ENCODE data around the gene MICOS13. TPM values are rescaled to one million over a fixed set of nuclear protein-coding genes. Genes with fewer than 3 reads are reported as not detected.

MICOS13 gene
- total and polyA plus RNA-seq, 10 of the 15 experiments (the other 5 are each of a cell fraction or from before 2014, with no cell fraction given), result 9.4 to 211 (median 51.3) TPM

- FAIRE-seq (no peak), ATAC-seq (no peak), DNase-seq (ENCODE audit: low read depth, low spot score) (no peak)
- Histone ChIP-seq H3K4me1 (ENCODE audit: control insufficient read depth, insufficient read depth, low read length) (peaks cover 1% of the 10 kb centered on the region; the same call in 1 of the 2 replicates), H3K4me3 (peak overlapping the region; percentile 54), H3K79me2 (ENCODE audit: control insufficient read depth, insufficient read depth, low read length) (peaks cover 15% of the 10 kb centered on the region), H3K9me3 (replicated peaks; ENCODE audit: control insufficient read depth, insufficient read depth, low read length) (no peaks in the 10 kb centered on the region; the same call in 2 of the 3 replicates), H3K36me3 (ENCODE audit: control insufficient read depth in 2 of 2, insufficient read depth in 2 of 2, low read length in 1 of 2) (no peaks in the 10 kb centered on the region), H3K9ac (ENCODE audit: control insufficient read depth, insufficient read depth, low read length) (peak overlapping the region; percentile 45), H3K27ac (ENCODE audit: control insufficient read depth, insufficient read depth) (peak overlapping the region; percentile 50; the same call in 1 of the 2 replicates), H2AFZ (ENCODE audit: control insufficient read depth, low read depth, low read length) (peak overlapping the region; percentile 94), H3K4me2 (ENCODE audit: control insufficient read depth, insufficient read depth) (peak overlapping the region; percentile 63), H4K20me1 (ENCODE audit: control insufficient read depth, insufficient read depth) (no peaks in the 10 kb centered on the region; the same call in 1 of the 2 replicates), H3K27me3 (replicated peaks in 1 of 2; ENCODE audit: control insufficient read depth in 2 of 2, insufficient read depth in 2 of 2, low read length in 1 of 2) (no peaks in the 10 kb centered on the region)
- WGBS (ENCODE audit: insufficient coverage, insufficient replicate concordance, low lambda C conversion rate, missing lambda C conversion rate), result 14% methylated on average over 16 of the region's 16 CpGs
- intact Hi-C loops (cut with micrococcal nuclease; ENCODE audit: unreplicated experiment) (loop anchor here (5.0 kb wide), 1 partner anchor 64 kb away; the partner anchor contains the start of genes SAFB and SAFB2), in situ Hi-C loops (cut with MboI) (loop anchor here (10.0 kb wide), 1 partner anchor 1441 kb away; the partner anchor contains the start of gene YJU2)
- ChIA-PET POLR2A (interaction anchor here (1.0 to 2.1 kb wide), 5 partner anchors 32 to 66 kb away, joined by 3 to 11 read pairs (median 5); partner anchors contain the start of genes CATSPERD, LONP1, SAFB and SAFB2), CTCF (interaction anchor here (0.6 to 2.9 kb wide), 10 partner anchors 9 to 710 kb away, joined by 3 to 21 read pairs (median 5); partner anchors contain the start of genes CATSPERD, LONP1, SAFB and SAFB2), RAD21 (ENCODE audit: unreplicated experiment) (interaction anchor here (1.0 to 2.1 kb wide), 4 partner anchors 26 to 139 kb away, joined by 3 to 12 read pairs (median 4); partner anchors contain the start of genes CATSPERD, LONP1, SAFB and SAFB2), SMC1A (ENCODE audit: uncharacterized antibody, unreplicated experiment) (interaction anchor here (1.0 to 1.2 kb wide), 3 partner anchors 10 to 62 kb away, joined by 3 to 5 read pairs (median 4); partner anchors contain the start of gene CATSPERD)
- no TSS peak for BruUV-seq (replicated peaks)
- TF ChIP-seq HDGF (IDR thresholded peaks at IDR 0.05), result 0 out of 2 replicates have a peak, but pooled peaks have one; percentile 29
- 0 out of 2 replicates have a peak, but pooled peaks have one; percentile 15 for TF ChIP-seq TCF12 (IDR thresholded peaks at IDR 0.05; ENCODE audit: low read depth, low read length)
- TF ChIP-seq SRF (IDR thresholded peaks at IDR 0.05; ENCODE audit: low read depth in 2 of 2, low read length in 2 of 2), result 0 out of 4 replicates have a peak, but pooled peaks of 1 of the 2 experiments have one; percentile 12
- no peak for TF ChIP-seq BCL11A (IDR thresholded peaks at IDR 0.05; ENCODE audit: low read depth, low read length)
Observed at GRCh38 chr19:5686326-5686646, 6.0 kb upstream of the MICOS13 start.

GRCh38 chr19:5684694-5685430 lies 4.5 kb upstream of the MICOS13 start:
- H3K4me1 ChIP-seq (ENCODE audit: control insufficient read depth, insufficient read depth, low read length), result peaks cover 5% of the 10 kb centered on the region; the same call in 1 of the 2 replicates
- RAD21 ChIA-PET (ENCODE audit: unreplicated experiment), result no interaction called here
- CTCF ChIA-PET, result interaction anchor here (1.2 kb wide), 1 partner anchor 64 kb away, joined by 3 read pairs; no protein-coding TSS in a partner anchor
- WGBS (ENCODE audit: insufficient coverage, insufficient replicate concordance, low lambda C conversion rate, missing lambda C conversion rate), result 73% methylated on average over 22 of the region's 22 CpGs
- H3K9me3 ChIP-seq (replicated peaks; ENCODE audit: control insufficient read depth, insufficient read depth, low read length), result no peaks in the 10 kb centered on the region; the same call in 2 of the 3 replicates
- no peaks in the 10 kb centered on the region for H3K36me3 ChIP-seq (ENCODE audit: control insufficient read depth in 2 of 2, insufficient read depth in 2 of 2, low read length in 1 of 2)
- H3K4me3 ChIP-seq, result no peak overlapping the region
- FAIRE-seq (no peak), ATAC-seq (no peak), DNase-seq (ENCODE audit: low read depth, low spot score) (no peak)
- no peak overlapping the region for H3K27ac ChIP-seq (ENCODE audit: control insufficient read depth, insufficient read depth)
- H4K20me1 ChIP-seq (ENCODE audit: control insufficient read depth, insufficient read depth), result no peaks in the 10 kb centered on the region
- SMC1A ChIA-PET (ENCODE audit: uncharacterized antibody, unreplicated experiment), result no interaction called here
- no peaks in the 10 kb centered on the region for H3K27me3 ChIP-seq (replicated peaks in 1 of 2; ENCODE audit: control insufficient read depth in 2 of 2, insufficient read depth in 2 of 2, low read length in 1 of 2)
- intact Hi-C loops (cut with micrococcal nuclease; ENCODE audit: unreplicated experiment), result loop anchor here (5.0 kb wide), 1 partner anchor 63 kb away; the partner anchor contains the start of genes SAFB and SAFB2
- in situ Hi-C loops (cut with MboI), result loop anchor here (10.0 kb wide), 1 partner anchor 1440 kb away; the partner anchor contains the start of gene YJU2
- POLR2A ChIA-PET, result no interaction called here
- H2AFZ ChIP-seq (ENCODE audit: control insufficient read depth, low read depth, low read length), result no peak overlapping the region
- BruUV-seq (replicated peaks), result no TSS peak
- no peak overlapping the region for H3K4me2 ChIP-seq (ENCODE audit: control insufficient read depth, insufficient read depth)
- no peak overlapping the region for H3K9ac ChIP-seq (ENCODE audit: control insufficient read depth, insufficient read depth, low read length)
- peaks cover 5% of the 10 kb centered on the region for H3K79me2 ChIP-seq (ENCODE audit: control insufficient read depth, insufficient read depth, low read length)
- no peak for TF ChIP-seq BCL11A (IDR thresholded peaks at IDR 0.05; ENCODE audit: low read depth, low read length)
- TF ChIP-seq USF2 (IDR thresholded peaks at IDR 0.05; ENCODE audit: borderline replicate concordance, low read depth, low read length), result no peak
- no peak for TF ChIP-seq CBX3 (IDR thresholded peaks at IDR 0.05; ENCODE audit: borderline replicate concordance, low read depth)
- no peak for TF ChIP-seq ELK1 (IDR thresholded peaks at IDR 0.05; ENCODE audit: low read depth, low read length)
- no peak for TF ChIP-seq NR2C2 (IDR thresholded peaks at IDR 0.05; ENCODE audit: borderline replicate concordance, control insufficient read depth, insufficient read length, low read depth)
- no peak for TF ChIP-seq IKZF2 (IDR thresholded peaks at IDR 0.05)
- no peak for TF ChIP-seq SMAD5 (IDR thresholded peaks at IDR 0.05; ENCODE audit: low read depth)
- no peak for TF ChIP-seq ATF2 (IDR thresholded peaks at IDR 0.05; ENCODE audit: low read length)

Data from GM12878 (cell line).